HG02852 (cell line): Measurements from ENCODE around the gene KEL.

Experiments
- ATAC-seq: cut with Tn5 transposase; IDR thresholded peaks from one replicate; pipeline ENCODE4 v1.9.1; 2021; ENCODE audit warnings: mild to moderate bottlenecking, moderate library complexity; ENCODE audit not compliant: unreplicated experiment

The KEL gene

GRCh38 chr7:142930126-142930730, 31.9 kb downstream of the KEL start:
- ATAC-seq: no peak

- no peak for ATAC-seq
Measured at GRCh38 chr7:142927949-142928348, 34.2 kb downstream of the KEL start.

GRCh38 chr7:142927085-142927745, 34.9 kb downstream of the KEL start:
- ATAC-seq: no peak

GRCh38 chr7:142925413-142925812, 36.8 kb downstream of the KEL start:
- no peak for ATAC-seq

- ATAC-seq: no peak
Measured at GRCh38 chr7:142923391-142923790, 38.8 kb downstream of the KEL start.

GRCh38 chr7:142919656-142920055, 42.5 kb downstream of the KEL start:
- ATAC-seq: no peak

GRCh38 chr7:142918901-142919300, 43.3 kb downstream of the KEL start:
- no peak for ATAC-seq

GRCh38 chr7:142917447-142917846, 44.7 kb downstream of the KEL start:
- ATAC-seq: no peak

- ATAC-seq: no peak
Measured at GRCh38 chr7:142916508-142916907, 45.7 kb downstream of the KEL start.

GRCh38 chr7:142915315-142915714, 46.8 kb downstream of the KEL start:
- ATAC-seq: no peak

- no peak for ATAC-seq
Measured at GRCh38 chr7:142914121-142914520, 48.0 kb downstream of the KEL start.

GRCh38 chr7:142913566-142913965, 48.6 kb downstream of the KEL start:
- ATAC-seq: no peak

GRCh38 chr7:142913051-142913450, 49.1 kb downstream of the KEL start:
- no peak for ATAC-seq

- no peak for ATAC-seq
Measured at GRCh38 chr7:142910481-142910880, 51.7 kb downstream of the KEL start.

- no peak for ATAC-seq
Measured at GRCh38 chr7:142910031-142910433, 52.1 kb downstream of the KEL start.

GRCh38 chr7:142908921-142909890, 53.0 kb downstream of the KEL start:
- no peak for ATAC-seq

GRCh38 chr7:142908290-142908689, 53.9 kb downstream of the KEL start:
- ATAC-seq: no peak

GRCh38 chr7:142906643-142907042, 55.5 kb downstream of the KEL start:
- no peak for ATAC-seq

- ATAC-seq: no peak
Measured at GRCh38 chr7:142905759-142906158, 56.4 kb downstream of the KEL start.

GRCh38 chr7:142904128-142904527, 58.0 kb downstream of the KEL start:
- no peak for ATAC-seq

GRCh38 chr7:142901426-142902259, 60.5 kb downstream of the KEL start:
- no peak for ATAC-seq
